ENCODE results near the gene RASGEF1C.
A peak's percentile ranks its signal among the peaks of the same experiment; 100 is the strongest.

Gene RASGEF1C

DNA sequence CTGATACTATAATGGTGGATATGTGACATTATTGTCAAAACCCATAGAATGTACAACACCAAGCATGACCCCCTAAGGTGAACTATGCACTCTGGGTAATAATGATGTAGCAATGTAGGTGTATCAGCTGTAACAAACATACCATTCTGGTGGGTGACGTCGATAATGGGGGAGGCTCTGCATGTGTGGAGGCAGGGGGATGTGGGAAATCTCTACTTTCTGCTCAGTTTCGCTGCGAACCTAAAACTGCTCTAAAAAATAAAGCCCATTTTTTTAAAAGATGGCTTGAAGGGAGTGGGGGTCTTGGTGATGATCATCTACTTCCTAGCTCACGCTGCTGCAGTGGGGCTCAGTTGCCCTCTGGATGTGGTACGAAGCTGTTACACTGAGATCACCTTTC lies 51.1 kb downstream of the RASGEF1C start:
- no peak for DNase-seq

DNA sequence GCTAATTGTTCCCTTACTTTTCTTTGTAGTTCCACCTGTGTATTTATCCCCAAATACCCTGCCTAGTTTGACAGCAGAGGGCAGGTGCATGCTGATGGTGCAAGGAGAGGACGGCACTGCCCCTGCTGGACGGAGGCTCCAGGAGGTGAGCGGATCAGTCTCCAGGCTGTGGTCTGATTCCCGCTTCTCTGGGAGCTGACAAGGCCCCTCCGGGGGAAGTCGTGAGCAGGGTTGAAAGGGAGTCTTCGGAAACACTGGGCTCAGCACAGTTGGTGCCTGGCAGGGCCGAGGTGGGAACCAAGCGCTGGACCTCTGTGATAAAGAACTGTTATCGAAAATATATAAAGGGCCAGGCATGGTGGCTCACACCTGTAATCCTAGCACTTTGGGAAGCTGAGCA lies 52.9 kb downstream of the RASGEF1C start:
- no peak for DNase-seq

DNA sequence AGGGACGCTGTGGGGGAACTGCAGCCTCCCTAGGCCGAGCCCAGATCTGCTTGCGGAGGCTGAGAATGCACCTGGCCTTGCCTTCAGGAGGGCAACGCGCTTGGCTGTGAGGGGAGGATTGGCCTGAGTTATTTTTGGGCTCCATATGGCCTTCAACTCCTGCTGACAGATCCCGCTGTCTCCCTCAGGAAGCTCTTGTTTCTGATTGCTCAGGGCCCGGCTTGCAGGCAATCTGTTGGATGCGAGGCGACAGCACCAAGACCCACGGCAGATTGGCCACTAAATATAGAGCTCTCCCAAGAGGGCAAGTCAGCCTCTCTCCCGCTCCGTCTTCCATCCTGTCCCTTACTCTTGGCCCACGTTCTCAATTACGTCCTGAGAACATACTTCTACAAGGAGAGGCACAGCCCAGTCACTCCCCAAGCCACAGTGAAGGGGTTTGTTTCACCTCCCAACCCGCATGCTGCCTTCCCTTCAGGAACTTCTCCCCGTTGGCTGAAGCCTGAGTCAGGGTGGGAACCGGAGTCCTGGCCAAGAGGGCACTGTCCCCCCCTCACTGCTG lies 53.6 kb downstream of the RASGEF1C start:
- DNase-seq = no peak

DNA sequence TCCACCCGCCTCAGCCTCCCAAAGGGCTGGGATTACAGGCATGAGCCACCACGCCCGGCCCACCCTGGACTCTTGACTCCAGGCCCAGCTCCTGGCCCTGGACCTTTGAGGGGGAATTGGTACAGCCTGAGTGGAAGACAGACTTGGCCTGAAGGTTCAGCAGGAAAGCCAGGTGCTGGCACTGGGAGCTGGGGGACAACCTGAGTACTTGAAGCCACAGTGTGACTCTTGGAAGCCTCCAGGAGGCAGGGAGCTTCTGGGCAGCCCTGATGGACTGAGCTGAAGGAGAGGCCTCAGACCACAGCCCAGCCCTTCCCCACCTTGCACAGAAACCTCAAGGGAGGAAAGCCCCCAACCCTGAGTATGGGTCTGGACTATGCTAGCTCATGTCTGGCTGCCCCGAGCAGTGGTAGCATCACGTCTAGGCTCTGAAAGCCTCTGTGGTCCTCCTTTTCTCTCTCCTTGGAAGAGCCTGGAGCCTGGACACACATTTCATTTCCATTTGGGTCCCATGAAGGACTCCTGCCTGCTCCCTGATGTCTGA lies 54.1 kb downstream of the RASGEF1C start:
- DNase-seq = no peak

DNA sequence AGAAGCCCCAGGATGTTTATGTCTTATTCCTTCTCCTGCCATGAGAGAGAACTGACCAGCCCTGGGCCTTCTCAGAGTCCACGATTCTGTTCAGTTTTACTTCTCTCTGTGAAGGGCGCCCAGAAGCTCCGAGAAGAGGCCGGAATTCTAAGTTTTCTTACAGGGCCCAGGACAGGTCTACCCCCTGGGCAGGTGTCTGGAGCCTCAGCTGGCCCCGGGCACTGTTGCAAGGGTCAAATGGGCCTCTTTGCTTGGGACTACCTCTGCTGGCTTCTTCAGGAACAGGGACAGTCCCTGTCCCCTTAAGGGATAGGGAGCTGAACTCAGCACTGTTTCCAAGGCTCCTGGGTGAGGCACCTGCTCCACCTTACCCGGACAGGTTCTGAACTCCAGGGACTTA lies 55.0 kb downstream of the RASGEF1C start:
- no peak for DNase-seq

DNA sequence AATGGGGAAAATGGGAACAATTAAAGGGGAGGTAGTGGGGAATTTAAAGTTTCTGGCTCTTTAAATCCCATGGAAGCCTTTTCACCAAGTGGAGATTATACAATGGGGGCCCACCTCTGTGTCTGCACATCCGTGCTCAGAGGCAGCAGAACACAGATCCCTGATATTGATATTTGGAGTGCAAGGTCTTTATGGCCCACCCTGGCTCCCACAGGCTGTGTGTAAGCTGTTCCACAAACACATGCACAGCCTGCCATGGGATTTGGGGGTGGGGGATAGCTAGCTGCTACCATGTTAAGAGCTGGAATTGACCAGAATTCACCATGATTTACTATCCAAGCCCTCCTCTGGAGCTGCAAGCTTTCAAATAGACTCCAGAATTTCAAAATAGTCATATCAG lies 55.9 kb downstream of the RASGEF1C start:
- no peak for DNase-seq

DNA sequence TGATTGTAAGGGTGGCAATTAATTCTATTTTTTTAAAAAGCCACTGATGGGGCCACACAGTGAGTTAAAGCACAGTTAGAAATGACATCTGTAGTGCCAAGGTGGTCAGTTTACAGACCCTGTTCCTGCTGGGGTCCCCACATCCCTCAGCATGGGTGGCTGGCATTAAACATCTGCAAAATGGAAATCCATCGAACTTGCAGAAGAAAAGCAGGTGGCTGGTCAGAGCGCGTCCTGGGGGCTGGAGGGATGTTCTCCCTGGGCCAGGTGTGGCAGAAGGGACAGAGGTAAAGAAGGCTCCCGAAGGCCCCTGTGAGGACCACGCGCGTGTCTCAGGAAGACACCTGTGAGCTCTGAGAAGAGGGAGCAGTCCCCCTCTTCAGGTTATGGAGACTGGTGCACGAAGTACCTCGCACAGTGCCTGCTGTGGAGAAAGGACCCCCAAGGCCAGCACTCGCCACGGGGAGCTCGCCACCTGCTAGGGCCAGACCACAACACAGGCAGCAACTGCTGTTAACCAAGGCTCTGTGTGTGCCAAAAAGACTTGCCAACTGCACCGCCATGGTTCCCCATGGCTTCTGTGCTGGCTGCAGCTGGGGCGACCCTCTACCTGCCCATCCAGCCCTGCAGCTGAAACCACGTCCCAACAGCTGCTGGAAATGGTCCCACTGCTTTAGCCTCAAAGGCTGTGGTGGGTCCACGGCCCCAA lies 65.2 kb downstream of the RASGEF1C start:
- no peak for DNase-seq

DNA sequence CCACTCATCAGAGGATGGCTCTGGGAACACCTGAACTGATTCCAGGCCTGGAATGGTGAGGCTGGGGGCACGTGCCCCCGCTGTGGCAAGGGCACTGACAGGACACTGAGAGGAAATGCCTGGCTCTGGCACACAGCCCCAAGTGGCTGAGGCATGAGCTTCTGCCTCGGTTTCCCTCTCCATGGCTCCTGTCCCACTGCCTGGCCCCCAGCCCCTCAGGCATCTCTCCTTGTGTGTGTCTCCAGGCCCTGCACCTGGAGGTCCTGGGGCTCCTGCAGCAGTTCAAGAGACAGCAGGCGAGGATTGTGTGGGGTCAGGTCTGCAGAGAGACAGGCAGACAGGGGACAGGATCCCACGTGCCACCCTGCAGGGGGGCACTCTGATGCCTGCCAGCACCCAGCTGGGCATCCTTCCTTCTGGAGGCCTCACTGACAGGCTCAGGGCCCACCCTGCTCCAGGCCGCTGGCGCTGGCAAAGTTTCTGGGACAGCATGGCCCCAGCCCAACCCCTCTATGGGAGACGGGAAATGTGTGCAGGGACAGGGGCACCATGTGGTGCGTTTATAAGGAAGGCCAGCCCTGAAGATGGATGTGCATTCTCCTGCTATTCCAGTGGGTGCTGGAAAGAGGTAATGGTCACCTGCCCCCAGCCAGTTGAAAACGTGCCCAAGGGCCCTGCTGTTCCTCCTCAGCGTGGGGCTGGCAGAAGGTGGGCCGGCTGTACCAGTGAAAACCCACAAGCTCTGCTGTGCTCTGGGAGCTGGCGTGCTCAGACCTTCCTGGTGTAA lies 66.0 kb downstream of the RASGEF1C start:
- DNase-seq = no peak

DNA sequence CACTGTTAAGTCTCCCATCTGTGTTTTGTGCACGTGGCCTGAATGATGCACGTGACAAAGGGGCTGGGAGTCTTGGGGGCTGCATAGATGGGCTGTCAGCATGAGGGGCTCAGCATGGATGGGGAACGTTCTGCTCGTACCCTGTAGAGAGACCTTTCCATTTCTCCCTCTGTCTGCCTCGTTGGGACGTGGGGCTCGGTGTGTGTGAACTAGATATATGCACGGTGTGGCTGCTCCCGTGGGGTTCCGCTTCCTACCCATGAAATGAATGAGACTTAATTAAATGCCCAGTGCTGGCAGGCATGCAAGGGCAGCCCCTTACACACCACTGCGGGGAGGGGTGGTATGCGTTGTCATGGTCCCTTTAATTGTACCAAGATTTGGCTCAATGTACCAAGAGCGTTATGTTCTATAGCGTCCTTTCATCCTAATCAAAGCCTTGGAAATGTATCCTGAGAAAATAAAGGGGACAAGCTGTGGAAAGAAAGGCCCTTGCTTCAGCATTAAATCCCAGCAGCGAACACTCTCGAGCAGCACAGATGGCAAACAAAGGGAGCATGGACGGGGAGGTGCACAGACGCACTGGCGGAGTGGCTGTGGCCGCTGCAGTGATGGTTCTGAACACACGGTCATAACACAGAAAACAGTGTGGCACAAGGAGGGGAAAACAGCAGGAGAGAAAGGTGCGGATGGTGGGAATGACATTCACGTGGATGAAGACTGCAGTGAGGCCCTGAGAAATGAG lies 66.8 kb downstream of the RASGEF1C start:
- DNase-seq = no peak

DNA sequence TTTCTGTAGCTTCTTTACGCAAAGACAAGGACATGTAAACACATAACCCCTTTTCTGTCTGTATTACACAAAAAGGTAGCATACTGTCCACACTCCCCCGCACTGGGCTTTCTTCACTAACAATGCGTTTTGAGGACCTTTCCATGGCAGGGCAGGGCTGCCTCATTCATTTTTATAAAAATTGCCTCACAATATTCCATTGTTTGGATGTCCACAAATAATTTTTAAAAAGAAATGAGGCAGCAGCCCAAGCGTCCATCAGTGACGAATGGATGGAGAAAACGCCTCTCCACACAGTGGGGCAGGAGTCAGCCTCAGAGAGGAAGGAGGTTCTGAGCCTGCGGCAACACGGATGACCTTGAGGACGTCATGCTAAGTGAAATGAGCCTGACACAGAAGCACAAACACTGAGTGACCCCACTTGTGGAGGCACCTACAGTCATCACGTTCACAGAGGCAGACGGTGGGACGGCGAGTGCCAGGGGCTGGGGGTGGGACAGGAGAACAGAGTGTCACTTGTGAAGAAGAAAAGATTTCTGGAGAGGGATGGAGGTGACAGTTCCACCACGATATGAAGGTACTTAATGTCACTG lies 67.8 kb downstream of the RASGEF1C start:
- no peak for DNase-seq

DNA sequence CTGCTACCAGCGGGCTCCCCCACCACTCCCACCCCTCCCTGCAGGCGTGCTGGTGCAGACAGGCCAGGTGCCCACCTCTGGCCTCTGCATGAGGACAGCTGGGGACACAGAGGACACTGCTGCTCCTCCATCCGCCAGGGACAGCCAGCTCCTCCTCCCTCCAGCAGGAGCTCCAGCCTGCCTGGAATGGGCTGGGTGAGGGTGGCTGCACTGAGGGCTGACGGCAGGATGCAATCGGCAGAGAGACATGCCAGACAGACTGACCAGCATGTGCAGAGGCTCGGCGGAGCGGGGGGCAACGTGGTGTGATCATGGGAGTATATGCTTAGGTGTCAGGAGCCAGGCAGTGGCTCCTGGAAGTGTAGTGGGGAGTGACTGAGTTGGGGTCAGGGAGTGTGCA lies 68.4 kb downstream of the RASGEF1C start:
- DNase-seq = no peak

DNA sequence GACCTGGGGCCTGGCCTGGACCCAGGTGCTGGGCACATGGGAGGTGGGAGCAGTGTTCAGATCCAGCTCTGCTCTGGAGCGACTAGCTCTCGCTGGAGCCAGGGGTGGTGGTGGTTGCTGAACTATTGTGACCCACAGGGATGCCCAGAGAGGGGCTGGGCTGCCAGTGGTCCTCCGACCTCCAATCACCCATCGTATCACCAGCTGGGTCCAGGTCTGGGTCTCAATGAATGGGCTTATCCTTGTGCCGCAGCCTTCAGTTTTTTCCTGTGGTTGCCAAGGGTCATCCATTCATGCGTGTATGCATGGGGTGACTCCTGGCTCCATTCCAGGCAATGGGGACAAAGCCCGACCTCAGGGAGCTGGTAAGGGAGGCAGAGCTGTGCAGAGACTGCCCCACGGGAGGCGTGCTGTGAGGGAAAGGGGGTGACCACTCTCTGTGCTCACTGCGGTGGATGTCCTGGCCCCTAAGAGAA lies 68.9 kb downstream of the RASGEF1C start:
- DNase-seq = no peak

DNA sequence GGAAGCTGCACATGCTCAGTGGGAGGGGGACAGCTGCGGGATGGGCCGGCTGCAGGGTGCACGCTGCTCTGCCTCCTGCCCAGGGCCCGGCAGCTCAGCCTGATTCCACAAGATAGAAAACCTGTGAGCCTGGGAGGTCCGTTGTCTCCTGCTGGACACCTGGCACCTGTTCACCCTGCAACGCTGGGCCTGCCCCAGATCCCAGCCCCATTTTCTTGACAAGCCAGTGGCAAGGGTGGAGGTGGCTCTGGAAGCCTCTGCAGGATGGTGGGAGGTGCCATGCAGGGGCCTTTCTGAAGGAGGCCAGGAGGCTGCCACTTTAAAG lies 69.3 kb downstream of the RASGEF1C start:
- DNase-seq = no peak

DNA sequence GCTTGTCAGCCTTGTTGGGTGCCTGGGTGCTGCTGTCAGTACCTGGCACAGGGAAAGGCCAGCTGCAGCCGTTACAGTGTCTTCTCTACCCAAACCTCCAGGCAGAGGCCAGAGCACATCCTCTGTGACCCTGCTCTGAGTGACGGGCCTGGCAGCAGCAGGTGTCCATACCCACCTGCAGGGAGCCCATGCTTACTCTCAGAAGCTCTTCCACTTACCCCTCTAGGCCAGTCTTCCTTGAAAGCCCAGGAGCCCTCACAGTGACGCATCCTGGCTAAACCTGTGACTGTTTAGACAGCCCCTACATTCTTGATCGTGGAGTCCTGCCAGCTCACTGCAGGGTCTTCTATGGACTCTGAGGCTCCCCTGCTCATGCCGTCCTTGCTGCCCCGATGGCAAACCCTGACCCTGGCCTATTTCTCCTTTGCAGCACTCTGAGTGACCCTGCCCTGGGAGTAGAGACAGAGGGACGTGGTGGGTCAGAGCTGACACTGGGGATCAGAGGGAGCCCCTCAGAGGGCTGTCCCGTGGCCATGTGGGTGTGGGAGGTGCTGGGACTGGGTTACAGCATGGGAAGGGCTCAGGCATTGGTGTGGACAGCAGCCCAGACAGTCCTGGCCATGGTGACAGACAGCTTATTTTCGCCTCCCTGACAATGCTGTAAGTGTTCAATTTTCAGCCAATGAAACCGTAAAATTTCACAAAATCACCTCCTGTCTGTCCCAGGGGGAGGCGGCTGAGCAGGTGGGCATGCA lies 69.9 kb downstream of the RASGEF1C start:
- DNase-seq = no peak

DNA sequence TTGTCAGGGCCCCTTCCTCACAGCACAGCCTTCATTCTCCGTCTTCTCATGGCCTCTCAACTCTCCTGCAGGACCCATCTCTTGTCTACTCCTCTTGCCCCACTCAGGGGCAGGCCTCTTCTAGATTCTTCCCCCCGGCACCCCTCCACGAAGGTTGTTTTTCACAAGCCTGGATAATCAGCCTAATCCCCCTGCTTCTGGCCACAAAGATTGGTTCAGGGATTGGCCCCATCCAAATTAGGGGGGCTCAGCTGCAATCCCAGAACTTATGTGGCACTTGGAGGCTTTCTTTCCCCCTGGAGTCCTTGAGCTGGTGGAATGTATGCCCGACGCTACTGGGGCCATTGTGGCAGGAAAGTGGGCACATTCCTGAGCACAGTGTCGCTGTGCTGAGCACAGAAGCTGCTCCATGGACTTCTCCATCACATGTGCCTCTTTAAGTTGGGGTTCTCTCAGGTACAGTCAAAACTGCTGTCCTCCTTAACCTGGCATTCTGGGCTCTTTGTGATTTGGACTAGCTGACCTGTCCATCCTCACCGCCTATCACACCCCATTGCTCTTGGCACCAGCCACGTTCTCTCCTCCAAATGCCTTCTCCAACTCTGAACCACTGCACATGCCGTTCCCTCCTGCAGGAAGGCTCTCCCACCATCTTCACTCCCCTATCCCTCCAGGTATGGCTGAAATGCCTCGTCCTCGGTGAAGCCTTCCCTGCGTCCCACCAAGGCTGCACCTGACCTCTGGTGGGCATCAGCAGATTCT lies 70.6 kb downstream of the RASGEF1C start:
- DNase-seq = no peak

DNA sequence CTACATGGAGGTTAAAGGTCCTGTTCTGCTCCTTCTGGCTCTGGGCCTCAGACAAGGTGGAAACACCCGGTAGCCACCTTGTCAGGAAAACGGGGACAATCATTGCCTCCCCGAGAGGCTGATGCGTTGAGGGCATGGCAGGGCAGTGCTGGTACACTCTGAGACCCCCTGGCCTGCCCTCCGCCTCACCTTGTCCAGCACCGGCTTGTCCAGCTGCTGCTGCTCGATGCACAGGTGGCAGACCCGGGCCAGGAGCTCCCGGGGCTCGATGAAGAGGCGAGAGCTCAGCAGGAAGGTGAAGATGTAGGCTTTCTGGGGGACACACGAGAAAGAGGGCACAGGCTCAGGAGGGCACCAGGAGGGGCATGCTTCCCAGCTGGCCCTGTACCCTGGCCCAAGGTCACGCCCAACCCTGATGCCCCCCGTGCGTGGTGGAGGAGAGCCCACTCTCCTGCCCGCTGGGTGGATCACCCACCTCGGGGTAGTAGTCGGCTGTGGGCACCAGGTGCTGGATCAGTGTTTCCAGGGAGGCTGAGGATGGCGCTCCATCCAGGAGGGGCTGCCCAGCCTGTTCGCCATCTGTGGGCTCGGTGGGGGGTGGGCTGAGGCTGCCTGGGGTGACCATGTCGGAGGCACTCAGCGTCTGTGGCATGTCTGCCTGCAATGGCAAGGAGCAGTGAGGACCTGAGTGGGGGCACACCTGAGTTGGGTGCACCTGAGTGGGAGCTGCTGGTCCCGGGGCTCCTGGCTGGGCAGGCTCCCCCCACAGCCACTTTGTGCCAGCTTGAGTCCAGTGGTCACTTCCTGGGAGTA lies 71.4 kb downstream of the RASGEF1C start:
- peak in 1 of 2 donors; percentile 4 for DNase-seq

DNA sequence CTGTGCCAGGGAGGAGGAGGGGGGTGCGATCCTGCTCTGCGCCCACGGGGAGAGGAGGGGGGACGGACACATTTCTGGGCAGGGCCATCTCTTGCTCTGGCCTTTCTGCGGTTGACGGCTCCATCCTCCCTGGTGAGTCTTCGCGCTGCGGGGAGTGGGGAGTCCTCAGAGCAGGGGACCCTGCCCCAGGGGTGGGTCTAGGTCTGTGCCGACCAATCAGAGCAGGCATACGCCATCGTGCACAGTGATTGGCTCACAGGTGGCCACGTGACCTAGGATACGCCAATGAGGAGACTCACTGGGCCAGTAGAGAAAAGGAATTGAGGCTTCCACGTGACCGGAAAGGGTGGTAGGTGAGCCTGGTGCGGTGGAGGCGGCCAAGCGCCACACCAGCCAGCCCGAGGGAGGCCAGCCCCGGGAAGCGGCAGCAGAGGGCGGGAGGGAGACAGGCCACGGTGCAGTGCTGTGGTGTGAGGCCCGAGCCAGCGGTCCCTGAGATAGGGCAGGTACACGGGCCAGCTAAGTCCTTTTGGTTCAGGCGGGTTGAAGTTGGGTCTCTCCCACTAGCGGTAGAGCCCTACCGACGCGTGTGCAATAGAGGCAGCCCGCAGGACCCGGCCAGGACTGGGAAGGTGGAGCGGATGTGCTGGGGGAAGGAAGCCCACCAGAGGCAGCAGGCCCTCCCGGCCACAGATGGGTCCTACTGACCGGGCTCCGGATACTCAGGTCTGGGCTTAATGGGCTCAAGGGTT lies 72.2 kb downstream of the RASGEF1C start:
- peak in 1 of 2 donors; percentile 9 for DNase-seq

DNA sequence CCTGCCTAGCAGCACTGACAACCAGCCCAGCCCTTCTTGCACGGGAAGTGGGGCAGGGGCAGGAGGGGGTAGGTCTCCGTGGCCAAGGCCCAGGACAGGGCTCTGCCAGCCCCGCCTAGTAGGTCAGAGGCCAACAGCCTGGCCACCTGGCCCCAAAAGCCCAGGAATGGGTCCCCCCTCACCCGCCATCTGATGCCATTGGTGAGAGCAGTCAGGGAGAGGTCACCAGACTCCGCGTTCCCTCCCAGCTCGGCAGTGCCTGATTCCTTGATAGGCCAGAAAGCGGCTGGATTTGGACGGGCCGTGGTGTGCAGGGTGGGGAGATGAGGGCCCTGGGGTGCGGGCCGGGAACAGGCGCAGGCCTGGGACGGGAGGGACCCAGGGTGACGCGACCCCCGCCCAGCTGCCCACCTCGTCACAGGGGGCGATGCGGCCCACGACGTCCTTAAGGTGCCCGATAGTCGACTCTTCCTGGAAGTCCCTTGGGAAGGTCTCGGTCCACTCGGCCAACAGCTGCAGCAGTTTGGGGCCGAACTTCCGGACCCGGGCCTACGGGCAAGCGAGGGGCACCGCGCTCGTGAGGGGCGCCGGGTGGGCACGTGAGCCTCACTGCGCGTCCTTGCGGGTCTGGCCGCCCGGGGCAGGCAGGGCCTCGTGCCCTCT lies 72.9 kb downstream of the RASGEF1C start:
- no peak for DNase-seq
